HG02571 (cell line): ENCODE data around the gene PDE4D.
"Not testable (repeated sequence)": the region's sequence is repeated elsewhere in the genome, so short reads cannot be mapped to it uniquely, and the experiment has no call there.

Experiments used
- ATAC-seq: cut with Tn5 transposase; IDR thresholded peaks from one replicate; pipeline ENCODE4 v1.9.1; 2021; ENCODE audit warnings: mild to moderate bottlenecking, moderate library complexity; ENCODE audit not compliant: unreplicated experiment

Gene PDE4D

GRCh38 chr5:59711310-59711709 is 182.2 kb downstream of the PDE4D start:
- ATAC-seq, result no peak

GRCh38 chr5:59709846-59710245 is 183.7 kb downstream of the PDE4D start:
- no peak for ATAC-seq

GRCh38 chr5:59709346-59709821 is 184.1 kb downstream of the PDE4D start:
- no peak for ATAC-seq

GRCh38 chr5:59704936-59705335 is 188.6 kb downstream of the PDE4D start:
- ATAC-seq, result no peak

- no peak for ATAC-seq
Observed at GRCh38 chr5:59703789-59704188, 189.7 kb downstream of the PDE4D start.

- no peak for ATAC-seq
Observed at GRCh38 chr5:59698207-59699178, 195.0 kb downstream of the PDE4D start.

GRCh38 chr5:59694411-59694810 is 199.1 kb downstream of the PDE4D start:
- no peak for ATAC-seq

- no peak for ATAC-seq
Observed at GRCh38 chr5:59693492-59694309, 199.8 kb downstream of the PDE4D start.

GRCh38 chr5:59685793-59686192 is 207.7 kb downstream of the PDE4D start:
- peak; percentile 65 for ATAC-seq

- no peak for ATAC-seq
Observed at GRCh38 chr5:59685191-59685530, 208.4 kb downstream of the PDE4D start.

- ATAC-seq, result no peak
Observed at GRCh38 chr5:59684388-59685190, 208.9 kb downstream of the PDE4D start.

- ATAC-seq, result no peak
Observed at GRCh38 chr5:59683311-59683710, 210.2 kb downstream of the PDE4D start.

GRCh38 chr5:59682542-59682941 is 211.0 kb downstream of the PDE4D start:
- no peak for ATAC-seq

- no peak for ATAC-seq
Observed at GRCh38 chr5:59678943-59679342, 214.6 kb downstream of the PDE4D start.

GRCh38 chr5:59674763-59675162 is 218.8 kb downstream of the PDE4D start:
- no peak for ATAC-seq

- no peak for ATAC-seq
Observed at GRCh38 chr5:59673438-59674058, 220.0 kb downstream of the PDE4D start.

- ATAC-seq, result no peak
Observed at GRCh38 chr5:59666440-59667068, 227.0 kb downstream of the PDE4D start.

GRCh38 chr5:59665832-59666203 is 227.7 kb downstream of the PDE4D start:
- not testable (repeated sequence) for ATAC-seq

- no peak for ATAC-seq
Observed at GRCh38 chr5:59665086-59665831, 228.3 kb downstream of the PDE4D start.
